ENCODE measurements around the gene DAB2IP.

Gene DAB2IP

DNA sequence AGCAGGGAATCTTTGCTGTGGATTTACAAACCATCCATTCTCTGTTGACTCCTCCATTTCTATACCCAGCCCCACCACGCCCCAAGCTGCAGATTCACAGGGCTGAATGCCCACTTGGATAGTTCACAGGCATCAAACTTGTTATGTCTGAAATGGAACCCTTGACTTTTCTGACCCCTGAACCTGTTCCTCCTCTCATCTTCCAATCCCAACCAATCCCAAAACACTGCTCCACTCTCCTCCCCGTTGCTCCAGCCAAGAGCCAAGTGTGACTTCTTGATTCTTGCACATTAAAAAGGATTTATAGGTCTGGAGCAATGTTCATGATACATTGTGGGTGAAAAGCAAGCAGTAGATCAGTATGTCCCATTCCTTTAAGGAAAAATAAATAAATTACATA, 145.6 kb downstream of the DAB2IP start:
- no peak for DNase-seq (ENCODE audit: low read depth)

DNA sequence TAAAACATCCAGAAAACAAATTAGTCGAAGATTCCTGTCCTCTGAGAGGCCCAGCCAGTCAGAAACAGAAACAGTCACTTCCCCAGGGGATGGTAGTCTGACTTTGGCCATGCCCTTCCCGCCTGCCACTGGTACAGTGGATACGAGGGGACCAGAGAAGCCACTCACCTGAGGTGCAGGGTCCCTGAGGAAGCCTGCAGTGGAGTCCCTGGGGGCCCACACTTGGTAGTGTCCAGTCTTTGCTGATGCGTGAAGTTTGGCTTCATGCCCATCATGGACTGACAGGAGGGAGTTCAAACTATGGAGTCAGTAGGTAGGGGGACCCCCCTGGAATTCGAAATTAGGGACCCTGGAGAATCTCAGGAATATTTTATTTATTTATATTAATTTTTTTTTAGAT, 147.5 kb downstream of the DAB2IP start:
- no peak for DNase-seq (ENCODE audit: low read depth)

DNA sequence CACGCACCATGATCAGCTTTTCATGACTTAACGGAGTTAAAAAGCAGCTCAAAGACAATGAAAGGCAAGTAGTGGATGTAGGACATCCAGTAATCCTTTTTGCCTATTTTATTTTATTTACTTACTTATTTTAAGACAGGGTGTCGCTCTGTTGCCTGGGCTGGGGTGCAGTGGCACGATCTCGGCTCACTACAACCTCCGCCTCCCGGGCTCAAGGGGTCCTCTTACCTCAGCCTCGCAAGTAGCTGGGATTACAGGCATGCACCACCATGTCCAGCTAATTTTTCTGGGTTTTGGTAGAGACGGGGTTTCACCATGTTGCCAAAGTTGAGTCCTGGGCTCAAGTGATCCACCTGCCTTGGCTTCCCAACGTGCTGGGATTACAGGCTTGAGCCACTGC, 148.9 kb downstream of the DAB2IP start:
- DNase-seq (ENCODE audit: low read depth), result no peak

DNA sequence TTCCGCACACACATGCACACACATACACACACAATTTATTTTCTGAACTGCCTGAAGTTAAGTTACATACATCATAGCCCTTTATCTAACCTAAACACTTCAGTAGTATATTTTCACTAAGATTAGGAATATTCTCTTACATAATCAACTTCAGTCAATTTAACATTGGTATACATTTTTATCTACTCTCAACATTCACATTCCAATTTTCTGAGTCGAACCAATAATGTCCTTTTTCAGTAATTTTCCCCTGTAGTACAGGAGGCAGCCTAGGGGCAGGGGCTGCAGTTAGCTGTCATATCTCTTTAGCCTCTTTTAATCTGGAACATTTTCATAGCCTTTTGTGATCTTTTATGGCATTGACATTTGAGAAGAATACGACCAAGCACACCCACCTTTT, 150.1 kb downstream of the DAB2IP start:
- DNase-seq (ENCODE audit: low read depth), result no peak

DNA sequence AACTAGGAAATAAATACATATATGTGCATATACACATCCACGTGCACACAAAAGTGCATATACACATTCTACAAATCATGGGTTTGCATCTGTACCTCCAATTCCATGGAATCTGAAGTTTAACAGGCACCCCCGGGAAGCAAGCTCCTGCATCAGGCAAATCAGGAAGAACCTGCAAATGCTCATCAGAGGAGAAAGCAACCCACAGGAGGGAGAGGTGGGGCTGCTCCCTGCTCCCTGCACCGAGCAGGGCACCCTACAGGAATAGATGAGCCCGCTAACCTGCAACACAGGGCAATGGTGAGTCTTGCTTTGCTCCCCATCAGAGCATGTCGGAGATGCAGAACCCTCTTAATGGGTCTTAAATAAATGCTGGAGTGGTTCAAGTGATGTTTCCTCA, 151.3 kb downstream of the DAB2IP start:
- DNase-seq (ENCODE audit: low read depth), result no peak

DNA sequence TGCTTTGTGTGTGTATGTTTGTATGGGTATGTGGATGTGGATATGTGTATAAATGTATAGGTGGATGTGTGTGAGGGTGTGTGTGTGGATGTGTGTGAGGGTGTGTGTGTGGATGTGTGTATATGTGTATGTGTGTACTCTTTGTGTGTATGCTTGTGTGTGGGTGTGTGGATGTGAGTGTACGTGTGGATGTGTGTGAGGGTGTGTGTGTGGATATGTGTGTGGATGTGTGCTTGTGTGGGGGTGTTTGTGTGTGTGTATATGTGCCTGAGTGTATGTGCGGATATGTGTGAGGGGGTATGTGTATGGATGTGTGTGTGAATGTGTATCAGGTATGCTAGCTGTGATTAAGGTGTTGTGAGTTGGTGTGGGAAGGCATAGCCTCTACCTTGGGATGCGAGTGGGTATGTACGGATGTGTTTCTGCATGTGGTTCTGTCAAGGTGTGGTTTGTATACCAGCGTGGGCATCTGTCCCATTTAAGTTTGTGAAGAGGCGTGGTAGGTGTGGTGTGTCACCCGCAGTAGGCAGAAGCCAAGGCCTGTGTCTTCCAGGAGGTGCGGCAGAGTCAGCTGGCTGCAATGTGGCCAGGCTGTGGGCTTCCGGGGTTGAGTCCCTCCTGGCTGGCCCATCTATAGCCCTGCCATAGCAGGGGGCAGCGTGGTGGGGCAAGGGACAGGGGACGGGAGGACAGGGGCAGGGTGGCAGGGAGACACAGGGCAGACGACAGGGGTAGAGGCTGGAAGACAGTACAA, 155.8 kb downstream of the DAB2IP start:
- no peak for DNase-seq (ENCODE audit: low read depth)

DNA sequence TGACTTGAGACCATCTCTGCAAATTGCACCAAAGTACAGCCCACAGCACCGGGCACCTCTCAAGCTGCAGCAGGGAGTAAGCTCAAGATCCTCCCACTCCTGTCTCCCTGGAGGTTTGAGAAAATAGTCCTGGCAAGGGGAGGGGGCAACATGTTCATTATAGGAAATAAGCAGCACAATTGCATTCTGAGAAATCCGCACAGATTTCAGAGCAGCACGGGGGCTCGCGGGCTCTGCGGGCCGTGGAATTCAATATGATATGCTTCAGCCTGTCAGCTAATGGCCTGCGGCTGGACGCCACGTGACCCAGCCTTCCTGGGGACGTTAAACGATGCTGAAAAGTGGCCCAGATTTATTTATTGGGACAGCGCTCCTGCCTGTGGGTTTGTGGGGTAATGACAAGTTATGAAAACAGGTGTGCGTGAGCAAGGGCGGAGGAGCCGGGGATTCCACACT, 156.4 kb downstream of the DAB2IP start:
- DNase-seq (ENCODE audit: low read depth), result no peak

DNA sequence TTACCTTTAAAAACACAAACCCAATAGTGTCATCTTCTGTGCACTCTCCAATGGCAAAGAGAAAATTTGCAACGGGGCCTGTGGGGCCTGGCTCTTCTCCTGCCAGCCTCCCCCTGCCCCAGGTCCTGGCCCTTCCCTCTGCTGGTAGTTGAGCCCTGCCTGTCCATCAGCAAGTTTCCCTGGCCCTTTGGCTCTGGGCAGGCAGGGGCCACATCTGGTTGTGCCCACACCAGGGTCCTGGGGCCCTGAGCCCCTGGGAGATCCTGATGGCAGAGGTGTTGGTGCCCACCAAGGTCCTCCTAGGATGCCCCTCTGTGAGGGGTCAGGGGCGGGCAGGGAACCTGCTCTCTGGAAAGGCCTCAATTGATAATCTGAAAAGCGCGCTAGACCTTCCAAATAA, 157.3 kb downstream of the DAB2IP start:
- DNase-seq (ENCODE audit: low read depth), result no peak

DNA sequence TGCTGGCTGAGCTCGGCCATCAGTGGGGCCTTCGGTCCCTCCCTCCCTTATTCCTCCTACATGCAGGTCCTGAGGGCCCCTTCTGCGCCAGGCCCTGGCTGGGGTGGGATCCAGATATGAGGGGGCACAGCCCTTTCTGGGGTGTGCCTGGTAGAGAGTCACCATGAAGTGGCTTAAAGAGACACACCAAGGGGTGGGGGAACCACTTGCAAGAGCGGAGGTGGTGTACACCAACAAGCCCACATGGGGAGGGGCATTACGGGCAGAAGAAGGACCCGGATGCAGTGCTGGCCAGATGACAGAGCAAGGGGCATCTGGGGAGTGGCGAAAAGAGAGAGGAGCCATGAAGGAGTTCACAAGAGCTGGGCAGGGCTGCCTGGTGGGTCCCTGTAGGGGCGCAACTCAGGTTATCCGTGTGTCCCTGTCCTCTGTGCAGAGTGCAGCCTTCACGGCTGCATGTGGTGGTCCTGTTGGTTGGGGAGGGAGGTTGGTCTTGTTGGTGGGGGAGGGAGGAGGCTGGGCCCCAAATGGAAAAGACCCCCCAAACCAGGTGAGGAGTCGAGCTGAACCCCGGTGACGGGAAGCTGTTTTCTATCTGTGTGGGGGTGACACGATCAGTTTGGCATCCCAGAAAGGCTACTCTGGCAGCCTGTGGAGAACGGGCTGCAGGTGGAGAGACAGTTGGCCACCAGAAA, 158.1 kb downstream of the DAB2IP start:
- no peak for DNase-seq (ENCODE audit: low read depth)

DNA sequence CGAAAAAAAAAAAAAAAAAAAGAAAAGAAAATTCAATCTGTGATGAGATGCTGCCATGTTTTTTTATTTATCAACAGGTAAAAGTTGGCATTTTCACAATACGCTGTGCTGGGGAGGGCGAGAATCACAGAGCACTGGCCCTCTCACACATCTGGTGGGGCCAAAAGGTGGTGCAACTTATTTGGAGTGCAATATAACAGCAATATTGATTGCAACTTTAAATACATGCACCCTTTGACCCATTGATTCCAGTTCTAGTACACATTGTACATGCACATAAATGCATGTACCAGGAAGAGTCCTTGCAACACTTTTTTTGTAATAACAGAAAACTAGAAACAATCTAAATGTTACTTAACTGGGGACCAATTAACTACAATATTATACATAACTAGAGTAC, 159.1 kb downstream of the DAB2IP start:
- no peak for DNase-seq (ENCODE audit: low read depth)

DNA sequence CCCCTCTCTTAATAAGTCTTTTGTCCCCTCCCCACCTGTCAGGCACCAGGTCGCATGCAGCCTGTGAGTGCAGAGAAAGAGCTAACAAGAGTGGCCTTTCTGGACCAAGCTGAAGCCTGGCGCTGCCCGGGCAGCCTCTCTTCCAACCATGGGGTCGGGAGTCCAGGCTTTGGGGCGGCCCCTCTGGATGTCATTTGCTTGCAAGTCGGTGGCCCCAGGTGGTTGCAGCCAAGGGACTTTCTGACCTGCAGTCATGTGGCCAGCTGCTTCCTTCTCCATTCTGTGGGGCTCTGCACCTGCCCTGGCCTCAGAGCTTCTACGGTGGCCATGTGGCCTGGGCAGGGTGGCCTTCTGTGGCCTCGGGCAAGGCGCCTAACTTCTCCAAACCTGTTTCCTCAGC, 159.7 kb downstream of the DAB2IP start:
- no peak for DNase-seq (ENCODE audit: low read depth)

DNA sequence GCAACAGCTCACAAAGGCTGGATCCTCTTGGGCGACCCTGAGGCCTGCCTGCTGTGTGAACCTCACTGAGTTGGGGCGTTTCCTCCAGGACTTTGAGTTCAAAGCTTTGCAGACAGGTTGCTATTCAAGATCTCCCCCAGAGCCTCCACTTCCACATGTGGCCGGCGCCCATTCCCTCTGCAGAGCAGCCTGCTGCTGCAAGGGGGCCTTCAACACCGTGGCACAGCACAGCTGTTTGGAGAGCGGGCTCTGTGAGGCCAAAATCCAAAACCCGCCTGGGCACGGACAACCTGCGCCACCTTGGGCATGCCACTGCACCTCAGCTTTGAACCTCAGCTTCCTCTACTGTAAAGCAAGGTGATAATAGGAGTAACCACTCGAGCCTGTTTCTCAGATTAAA, 160.3 kb downstream of the DAB2IP start:
- no peak for DNase-seq (ENCODE audit: low read depth)

DNA sequence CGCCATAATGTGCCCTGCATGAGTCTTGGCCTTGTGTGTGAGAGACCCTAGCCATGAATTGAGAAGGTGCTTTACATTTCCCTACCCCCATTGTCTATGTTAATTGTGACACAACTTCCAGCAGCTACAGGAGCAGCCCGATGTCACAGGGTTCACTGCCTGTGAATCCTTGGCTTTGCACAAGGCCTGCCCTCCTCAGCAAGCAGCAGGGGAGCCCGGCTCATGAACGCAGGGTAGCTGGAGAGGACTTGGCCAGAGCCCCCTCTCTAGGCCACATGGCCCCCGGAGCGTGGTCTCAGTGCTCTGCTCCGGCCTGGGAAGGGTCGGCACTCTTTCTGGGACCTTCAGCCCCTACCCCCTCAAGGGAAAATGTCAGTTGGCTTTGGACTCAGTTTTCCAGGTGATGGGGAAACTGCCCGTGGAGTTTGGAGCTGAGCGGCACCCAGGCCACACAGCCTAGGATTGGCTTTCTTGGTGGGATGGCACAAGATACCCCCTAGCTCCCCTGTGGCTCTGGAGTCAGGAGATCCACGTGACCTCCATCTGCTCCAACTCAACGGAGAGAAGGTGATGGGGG, 160.8 kb downstream of the DAB2IP start:
- DNase-seq (ENCODE audit: low read depth), result no peak

DNA sequence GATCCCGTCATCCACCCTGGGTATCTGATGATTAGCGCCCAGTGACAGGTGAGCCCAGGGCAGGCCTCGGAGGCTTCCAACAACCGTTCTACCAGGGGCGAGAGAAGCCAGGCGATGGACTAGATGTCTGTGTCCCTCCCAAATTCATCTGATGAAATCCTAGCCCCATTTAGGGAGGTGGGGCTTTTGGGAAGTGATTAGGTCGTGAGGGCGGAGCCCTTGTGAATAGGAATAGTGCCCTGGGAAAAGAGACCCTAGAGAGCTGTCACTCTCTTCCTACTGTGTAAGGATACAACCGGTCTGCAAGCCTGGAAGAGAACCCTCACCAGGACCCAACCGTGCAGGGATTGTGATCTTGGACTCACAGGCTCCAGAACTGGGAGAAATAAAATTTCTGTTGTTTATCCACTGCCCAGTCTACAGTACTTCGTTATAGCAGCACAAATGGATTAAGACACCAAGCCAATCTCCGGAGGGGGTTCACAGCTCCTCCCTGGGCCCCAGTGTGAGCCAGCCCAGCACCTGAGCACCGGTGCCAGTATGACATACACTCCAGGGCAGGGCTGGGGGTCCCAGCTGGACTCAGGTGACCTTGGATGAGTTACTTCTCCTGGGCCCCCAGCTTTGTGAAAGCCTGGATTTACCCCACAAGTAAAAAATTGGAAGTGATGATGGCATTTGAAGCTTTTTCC, 162.2 kb downstream of the DAB2IP start:
- no peak for DNase-seq (ENCODE audit: low read depth)

DNA sequence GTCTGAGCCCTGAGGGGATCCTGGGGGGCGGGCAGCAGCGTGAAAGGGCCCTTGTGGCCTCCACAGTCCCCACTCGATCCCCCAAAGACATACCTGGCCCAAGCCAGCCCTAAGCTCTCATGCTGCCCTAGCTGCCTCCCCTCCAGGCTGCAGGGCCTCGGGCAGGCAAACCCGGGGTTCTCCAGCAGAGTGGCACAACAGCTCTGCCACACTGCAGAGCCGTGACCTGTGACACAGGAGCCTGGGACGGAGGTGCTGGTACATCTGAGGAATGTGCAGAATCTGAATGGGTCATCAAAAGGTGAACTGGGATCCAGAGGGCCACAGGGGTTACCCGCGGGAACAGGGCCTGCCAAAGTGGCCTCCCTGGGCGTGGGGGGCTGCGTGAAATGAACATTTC, 163.2 kb downstream of the DAB2IP start:
- no peak for DNase-seq (ENCODE audit: low read depth)

DNA sequence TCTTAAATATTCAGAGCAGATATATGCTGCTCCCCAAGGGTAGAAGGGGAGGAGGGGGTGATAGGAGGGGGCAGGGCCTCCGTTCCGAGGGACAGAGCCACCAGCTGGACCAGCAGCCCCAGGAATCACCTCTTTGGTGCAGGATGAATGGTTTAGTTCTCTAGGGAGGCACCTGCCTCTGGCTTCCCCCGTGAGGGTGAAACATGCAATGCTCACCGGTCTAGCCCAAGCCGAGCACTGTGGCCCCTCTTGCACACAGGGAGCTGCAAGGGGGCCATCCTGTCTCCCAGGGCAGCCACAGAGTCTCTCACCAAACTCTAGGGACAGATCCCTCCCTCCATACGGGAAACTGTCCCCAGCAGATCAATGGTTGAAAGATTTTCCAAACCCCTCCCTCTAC, 163.7 kb downstream of the DAB2IP start:
- no peak for DNase-seq (ENCODE audit: low read depth)

DNA sequence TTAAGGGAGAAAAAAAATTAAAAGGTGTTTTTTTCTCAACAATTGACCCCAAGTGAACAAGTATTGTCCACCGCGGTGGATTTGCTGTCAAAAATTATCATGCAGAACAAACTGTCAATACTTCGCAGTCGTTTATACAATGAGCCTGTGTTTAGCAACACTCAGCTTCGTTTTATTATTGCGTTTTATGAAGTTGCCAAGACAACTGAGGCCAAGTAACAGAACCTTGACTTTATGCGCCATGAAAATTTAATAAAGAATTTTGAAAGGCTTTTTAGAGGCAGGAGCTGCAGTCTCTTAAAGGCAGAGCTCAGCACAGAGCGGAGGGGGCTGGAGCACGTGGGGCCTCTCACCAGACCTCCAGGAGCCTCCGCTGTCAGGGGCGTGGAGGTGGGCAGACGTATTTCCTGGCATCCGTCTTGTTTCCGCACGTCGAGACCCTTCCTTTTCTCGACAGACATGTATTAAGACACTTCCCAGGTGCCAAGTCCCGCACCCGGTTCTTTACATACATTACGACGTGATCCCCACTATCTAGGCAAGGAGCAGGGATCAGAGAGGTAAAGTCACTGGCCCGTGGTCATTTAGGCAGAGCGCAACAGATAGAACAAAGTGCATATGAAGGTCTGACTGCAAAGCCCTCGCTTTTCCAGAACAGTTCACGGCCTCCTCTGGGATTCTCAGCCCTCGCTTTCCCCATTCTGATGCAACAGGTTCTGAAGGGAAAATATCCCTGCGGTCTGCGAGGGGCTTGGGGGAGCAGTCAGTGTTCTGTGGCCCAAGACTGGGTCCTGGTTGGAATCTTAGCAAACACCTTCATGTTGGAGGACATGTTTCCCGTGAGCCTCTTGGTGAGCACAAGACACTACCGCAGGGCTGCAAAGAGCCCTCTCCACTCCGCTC, 164.4 kb downstream of the DAB2IP start:
- no peak for DNase-seq (ENCODE audit: low read depth)

DNA sequence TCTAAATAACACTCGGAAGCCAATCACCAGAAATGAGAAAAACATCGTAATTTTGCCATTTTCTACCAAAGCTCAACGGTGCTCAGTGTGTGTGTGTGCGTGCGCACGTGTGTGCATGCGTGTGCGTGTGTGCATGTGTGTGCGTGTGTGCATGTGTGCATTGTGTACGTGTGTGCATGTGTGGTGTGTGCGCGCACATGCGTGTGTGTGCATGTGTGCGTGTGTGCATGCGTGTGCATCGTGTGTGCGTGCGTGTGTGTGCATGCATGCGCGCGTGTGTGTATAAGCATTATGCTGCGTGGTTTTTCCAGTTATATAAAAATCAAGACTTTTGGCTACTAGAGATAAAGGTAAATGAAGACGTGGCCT, 165.0 kb downstream of the DAB2IP start:
- no peak for DNase-seq (ENCODE audit: low read depth)

DNA sequence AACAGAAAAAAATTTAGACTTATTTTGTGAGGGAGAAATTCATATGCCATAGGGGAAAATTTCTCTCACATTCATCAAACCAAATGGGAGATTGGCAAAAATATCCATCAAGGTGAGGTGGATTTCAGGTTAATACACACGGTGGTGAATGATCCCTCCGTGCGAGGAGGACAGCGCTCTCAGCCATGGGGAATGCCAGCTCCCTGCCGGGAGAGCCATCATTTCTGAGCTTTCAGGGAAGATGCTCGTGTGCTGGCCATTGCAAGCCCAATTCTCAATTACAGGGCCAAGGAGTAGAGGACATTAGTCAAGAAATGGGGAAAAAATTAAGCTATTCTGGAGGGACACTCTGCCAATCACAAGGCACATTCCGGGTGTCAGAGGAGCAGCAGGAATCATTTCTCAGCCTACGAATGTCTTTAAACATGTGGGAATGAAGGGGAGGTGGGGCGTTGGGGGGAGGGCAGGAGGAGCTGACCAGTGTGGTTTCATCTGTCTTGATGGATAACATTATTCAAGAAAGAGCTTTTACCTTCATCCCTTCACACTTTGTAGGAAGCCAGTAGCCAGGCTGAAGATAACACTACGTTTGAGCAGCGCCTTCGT, 165.5 kb downstream of the DAB2IP start:
- DNase-seq (ENCODE audit: low read depth), result no peak

DNA sequence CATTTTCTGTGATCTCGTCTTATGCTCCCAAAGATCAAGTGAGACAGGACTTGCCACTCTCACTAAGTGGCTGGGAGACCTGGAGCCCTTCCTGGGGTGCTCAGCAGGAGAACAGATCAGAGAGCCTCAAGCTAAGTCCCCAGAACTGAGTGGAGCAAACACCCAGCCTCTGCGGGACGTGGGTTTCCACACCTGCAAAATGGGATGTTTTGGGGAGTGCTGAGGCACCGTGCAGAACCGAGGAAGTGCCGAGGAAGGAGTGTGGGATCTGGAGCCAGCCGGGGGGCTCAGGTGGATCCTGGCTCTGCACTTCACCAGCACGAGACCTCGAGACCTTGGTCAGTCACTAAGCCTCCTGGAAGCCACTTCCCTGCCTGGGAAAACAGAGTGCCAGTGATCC, 166.0 kb downstream of the DAB2IP start:
- DNase-seq (ENCODE audit: low read depth), result no peak

DNA sequence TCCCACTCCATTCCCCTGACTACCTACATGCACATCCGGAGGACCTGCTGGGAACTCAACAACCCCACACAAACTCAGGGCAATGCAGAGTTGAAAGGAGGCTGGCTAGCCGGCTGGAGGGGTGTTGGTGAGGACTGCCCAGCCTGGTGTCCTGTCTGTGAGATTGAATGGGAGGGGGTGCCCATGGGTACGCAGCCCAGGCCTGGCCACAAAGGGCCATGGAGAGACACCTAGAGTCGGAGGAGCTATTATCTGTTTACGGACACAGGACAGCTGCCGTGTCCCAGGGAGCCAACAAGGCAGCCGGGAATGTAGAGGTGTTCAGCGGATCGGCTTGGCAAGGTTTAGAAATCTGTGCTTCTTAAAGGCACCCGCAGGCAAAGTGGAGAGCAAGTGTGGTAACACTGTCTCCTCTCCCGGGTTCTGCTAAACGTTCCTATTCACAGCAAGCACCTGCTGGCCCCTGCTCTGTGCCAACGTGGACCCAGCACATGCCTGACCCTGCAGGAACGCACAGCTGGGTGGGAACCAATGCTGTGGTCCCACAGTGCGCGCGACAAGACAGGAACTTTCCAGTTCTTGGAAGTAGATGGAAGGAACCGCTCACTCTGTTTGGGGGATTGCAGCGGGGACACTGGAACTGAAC, 166.7 kb downstream of the DAB2IP start:
- no peak for DNase-seq (ENCODE audit: low read depth)
